ENCODE measurements around the gene ABHD17A. TPM values are rescaled to one million over a fixed set of nuclear protein-coding genes. Genes with fewer than 3 reads are reported as not detected.

The ABHD17A gene
- total RNA-seq, 1 experiment from 2014 or later: 47.7 TPM

DNA sequence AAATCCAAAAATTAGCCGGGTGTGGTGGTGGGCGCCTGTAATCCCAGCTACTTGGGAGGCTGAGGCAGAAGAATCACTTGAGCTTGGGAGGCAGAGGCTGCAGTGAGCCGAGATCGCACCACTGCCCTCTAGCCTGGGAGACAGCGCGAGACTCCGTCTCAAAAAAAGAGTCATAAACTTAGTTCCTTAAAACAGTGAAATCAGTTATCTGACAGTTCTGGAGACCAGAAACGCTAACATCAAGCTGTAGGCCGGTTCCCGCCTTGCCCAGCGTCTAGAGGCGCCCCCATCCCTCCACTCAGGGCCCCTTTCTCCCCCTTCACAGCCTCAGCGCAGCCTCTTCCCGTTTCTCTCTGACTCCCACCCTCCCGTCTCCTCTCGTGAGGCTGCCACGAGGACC is 31.9 kb upstream of the ABHD17A start:
- no TSS peak for BruUV-seq (replicated peaks)
- DNase-seq: no peak
- Mint-ChIP-seq H3K4me3 (ENCODE audit: unreplicated experiment) (no peak overlapping the region), H3K4me1 (ENCODE audit: low read depth, unreplicated experiment) (no peaks in the 10 kb centered on the region), H3K9me3 (ENCODE audit: unreplicated experiment) (no peaks in the 10 kb centered on the region), H3K36me3 (ENCODE audit: insufficient read depth, unreplicated experiment) (peaks cover 62% of the 10 kb centered on the region), H3K27ac (ENCODE audit: unreplicated experiment) (no peak overlapping the region), H3K27me3 (ENCODE audit: insufficient read depth, unreplicated experiment) (no peaks in the 10 kb centered on the region)
- Histone ChIP-seq H3K9me3 (no peaks in the 10 kb centered on the region), H3K36me3 (ENCODE audit: control insufficient read depth, insufficient read depth, low read length) (peaks cover 4% of the 10 kb centered on the region; the same call in 1 of the 2 replicates), H3K27me3 (replicated peaks; ENCODE audit: control insufficient read depth, insufficient read depth, low read length) (no peaks in the 10 kb centered on the region), H3K4me1 (no peaks in the 10 kb centered on the region), H3K4me3 (ENCODE audit: low read depth, low read length) (no peak overlapping the region)
- POLR2A ChIA-PET: no interaction called here
- CTCF ChIA-PET: no interaction called here
- intact Hi-C loops (cut with micrococcal nuclease; ENCODE audit: unreplicated experiment): no loop called here
- TF ChIP-seq, protein P1, sequence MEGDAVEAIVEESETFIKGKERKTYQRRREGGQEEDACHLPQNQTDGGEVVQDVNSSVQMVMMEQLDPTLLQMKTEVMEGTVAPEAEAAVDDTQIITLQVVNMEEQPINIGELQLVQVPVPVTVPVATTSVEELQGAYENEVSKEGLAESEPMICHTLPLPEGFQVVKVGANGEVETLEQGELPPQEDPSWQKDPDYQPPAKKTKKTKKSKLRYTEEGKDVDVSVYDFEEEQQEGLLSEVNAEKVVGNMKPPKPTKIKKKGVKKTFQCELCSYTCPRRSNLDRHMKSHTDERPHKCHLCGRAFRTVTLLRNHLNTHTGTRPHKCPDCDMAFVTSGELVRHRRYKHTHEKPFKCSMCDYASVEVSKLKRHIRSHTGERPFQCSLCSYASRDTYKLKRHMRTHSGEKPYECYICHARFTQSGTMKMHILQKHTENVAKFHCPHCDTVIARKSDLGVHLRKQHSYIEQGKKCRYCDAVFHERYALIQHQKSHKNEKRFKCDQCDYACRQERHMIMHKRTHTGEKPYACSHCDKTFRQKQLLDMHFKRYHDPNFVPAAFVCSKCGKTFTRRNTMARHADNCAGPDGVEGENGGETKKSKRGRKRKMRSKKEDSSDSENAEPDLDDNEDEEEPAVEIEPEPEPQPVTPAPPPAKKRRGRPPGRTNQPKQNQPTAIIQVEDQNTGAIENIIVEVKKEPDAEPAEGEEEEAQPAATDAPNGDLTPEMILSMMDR (IDR thresholded peaks at IDR 0.05; ENCODE audit: insufficient read depth in 1 of 2, low read depth in 1 of 2, low read length in 1 of 2, severe bottlenecking in 1 of 2, unreplicated experiment in 1 of 2): no peak

DNA sequence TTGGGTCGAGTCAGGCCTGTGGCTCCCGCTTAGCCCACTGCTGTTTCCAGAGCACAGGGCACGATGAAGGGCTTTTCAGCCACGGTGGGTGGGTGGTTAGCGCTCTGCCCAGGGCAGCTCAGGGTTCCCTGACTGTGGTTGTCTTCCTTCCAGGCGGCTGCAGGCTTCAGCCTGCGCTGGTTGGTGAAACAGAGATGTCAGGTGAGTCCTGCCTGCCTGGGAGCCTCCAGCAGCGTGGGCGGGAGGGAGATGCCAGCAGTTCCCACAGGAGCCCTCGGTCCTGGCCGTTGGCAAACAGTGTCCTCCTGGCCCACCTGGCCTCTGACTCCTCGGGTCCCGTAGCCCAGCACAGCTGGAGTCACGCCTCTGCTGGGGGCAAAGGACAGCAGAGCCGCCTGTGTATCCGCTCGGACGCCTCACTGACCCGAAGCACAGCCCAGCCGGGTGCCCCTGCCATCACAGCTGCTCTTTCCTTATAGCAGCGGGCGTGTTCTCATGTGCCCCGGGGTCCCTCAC is 29.6 kb upstream of the ABHD17A start:
- H3K27me3 ChIP-seq (replicated peaks; ENCODE audit: control insufficient read depth, insufficient read depth, low read length): no peaks in the 10 kb centered on the region
- ChIA-PET CTCF (no interaction called here), POLR2A (interaction anchor here (0.5 kb wide), 1 partner anchor 182 kb away, joined by 3 read pairs; no protein-coding TSS in a partner anchor)
- Mint-ChIP-seq H3K4me3 (ENCODE audit: unreplicated experiment) (no peak overlapping the region), H3K36me3 (ENCODE audit: insufficient read depth, unreplicated experiment) (peaks cover 52% of the 10 kb centered on the region), H3K27ac (ENCODE audit: unreplicated experiment) (no peak overlapping the region), H3K27me3 (ENCODE audit: insufficient read depth, unreplicated experiment) (no peaks in the 10 kb centered on the region), H3K4me1 (ENCODE audit: low read depth, unreplicated experiment) (no peaks in the 10 kb centered on the region), H3K9me3 (ENCODE audit: unreplicated experiment) (no peaks in the 10 kb centered on the region)
- no peak for DNase-seq
- TF ChIP-seq, protein P1 (IDR thresholded peaks at IDR 0.05; ENCODE audit: insufficient read depth in 1 of 2, low read depth in 1 of 2, low read length in 1 of 2, severe bottlenecking in 1 of 2, unreplicated experiment in 1 of 2): no peak
- no peak overlapping the region for H3K4me3 ChIP-seq (ENCODE audit: low read depth, low read length)
- H3K9me3 ChIP-seq: no peaks in the 10 kb centered on the region
- no peaks in the 10 kb centered on the region for H3K4me1 ChIP-seq
- H3K36me3 ChIP-seq (ENCODE audit: control insufficient read depth, insufficient read depth, low read length): peaks cover 4% of the 10 kb centered on the region; the same call in 1 of the 2 replicates
- intact Hi-C loops (cut with micrococcal nuclease; ENCODE audit: unreplicated experiment): no loop called here
- BruUV-seq (replicated peaks): no TSS peak

DNA sequence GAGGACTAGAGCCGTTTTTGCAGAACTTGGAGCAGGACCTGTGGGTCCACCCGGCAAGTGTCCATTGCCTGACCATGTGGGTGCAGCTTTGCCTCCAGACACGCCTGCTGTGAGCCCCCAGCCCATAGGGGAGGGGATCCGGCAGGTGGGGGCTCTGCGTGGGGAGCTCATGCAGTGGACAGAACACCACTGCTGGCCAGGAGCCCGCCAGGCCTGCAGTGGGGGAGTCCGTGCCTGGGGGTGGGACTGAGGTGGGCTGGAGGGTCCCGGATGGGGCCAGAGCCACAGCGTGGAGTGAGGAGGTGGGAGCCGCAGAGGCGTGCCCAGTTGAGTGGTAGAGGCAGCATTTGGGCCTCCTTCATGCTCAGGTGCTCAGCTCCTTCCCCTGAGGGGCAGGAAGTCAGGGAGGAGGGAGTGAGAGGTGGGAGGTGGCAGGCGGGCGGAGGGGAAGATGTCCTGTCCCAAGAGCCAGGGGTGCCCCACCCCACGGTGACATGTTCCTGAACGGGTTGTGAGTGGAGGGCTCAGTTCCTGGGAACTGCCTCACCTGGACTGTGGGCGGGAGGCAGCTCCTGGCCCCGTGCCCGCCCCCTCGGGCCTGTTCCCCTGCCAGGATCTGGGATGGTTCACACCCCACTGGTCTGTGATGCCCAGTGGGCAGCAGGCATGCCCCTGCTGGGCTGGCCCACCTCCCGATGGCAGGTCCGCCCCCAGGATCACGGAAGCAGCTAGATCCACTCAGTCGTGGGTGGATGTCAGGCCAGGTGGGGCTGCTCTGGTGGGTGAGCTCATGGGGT is 28.7 kb upstream of the ABHD17A start:
- no peak for DNase-seq
- Mint-ChIP-seq H3K4me1 (ENCODE audit: low read depth, unreplicated experiment) (no peaks in the 10 kb centered on the region), H3K4me3 (ENCODE audit: unreplicated experiment) (no peak overlapping the region), H3K27ac (ENCODE audit: unreplicated experiment) (no peak overlapping the region), H3K27me3 (ENCODE audit: insufficient read depth, unreplicated experiment) (no peaks in the 10 kb centered on the region), H3K36me3 (ENCODE audit: insufficient read depth, unreplicated experiment) (peaks cover 45% of the 10 kb centered on the region), H3K9me3 (ENCODE audit: unreplicated experiment) (no peaks in the 10 kb centered on the region)
- TF ChIP-seq, protein P1 (IDR thresholded peaks at IDR 0.05; ENCODE audit: insufficient read depth in 1 of 2, low read depth in 1 of 2, low read length in 1 of 2, severe bottlenecking in 1 of 2, unreplicated experiment in 1 of 2): no peak
- Histone ChIP-seq H3K36me3 (ENCODE audit: control insufficient read depth, insufficient read depth, low read length) (peaks cover 4% of the 10 kb centered on the region; the same call in 1 of the 2 replicates), H3K9me3 (no peaks in the 10 kb centered on the region), H3K4me3 (ENCODE audit: low read depth, low read length) (no peak overlapping the region), H3K4me1 (no peaks in the 10 kb centered on the region), H3K27me3 (replicated peaks; ENCODE audit: control insufficient read depth, insufficient read depth, low read length) (no peaks in the 10 kb centered on the region)
- BruUV-seq (replicated peaks): no TSS peak
- intact Hi-C loops (cut with micrococcal nuclease; ENCODE audit: unreplicated experiment): no loop called here
- POLR2A ChIA-PET: interaction anchor here (0.5 kb wide), 1 partner anchor 181 kb away, joined by 3 read pairs; no protein-coding TSS in a partner anchor
- CTCF ChIA-PET: no interaction called here

Measured in Caco-2 (cell line).